AG09309 (cell line): ENCODE measurements around the gene ENPP1.

Source experiments
- DNase-seq: peaks from one replicate; pipeline ENCODE4 v3.0.0-alpha.2; 2010; ENCODE audit warnings: low read depth
- H3K4me3 ChIP-seq: 2 replicates; pipeline ENCODE4 v1.5.1; 2011; ENCODE audit warnings: mild to moderate bottlenecking, low read depth, low read length, moderate library complexity; ENCODE audit not compliant: control insufficient read depth
- CTCF ChIP-seq: IDR thresholded peaks from 2 replicates; pipeline ENCODE4 v1.5.1; 2011; ENCODE audit warnings: mild to moderate bottlenecking, low read depth, low read length, inconsistent platforms; ENCODE audit not compliant: insufficient read depth, control insufficient read depth; ENCODE audit errors: missing control alignments

ENPP1 gene

GRCh38 chr6:131821010-131821807 is 13.4 kb downstream of the ENPP1 start:
- DNase-seq: no peak
- no peak overlapping the region for H3K4me3 ChIP-seq
- no peak for TF ChIP-seq CTCF

- H3K4me3 ChIP-seq: no peak overlapping the region
- no peak for DNase-seq
- no peak for TF ChIP-seq CTCF
Measured at GRCh38 chr6:131822119-131822518, 14.3 kb downstream of the ENPP1 start.

- TF ChIP-seq CTCF: no peak
- DNase-seq: no peak
- no peak overlapping the region for H3K4me3 ChIP-seq
Measured at GRCh38 chr6:131823276-131823902, 15.6 kb downstream of the ENPP1 start.

GRCh38 chr6:131825946-131826345 is 18.1 kb downstream of the ENPP1 start:
- H3K4me3 ChIP-seq: no peak overlapping the region
- no peak for DNase-seq
- no peak for TF ChIP-seq CTCF

- TF ChIP-seq CTCF: no peak
- H3K4me3 ChIP-seq: no peak overlapping the region
- peak; percentile 42 for DNase-seq
Measured at GRCh38 chr6:131828080-131828479, 20.3 kb downstream of the ENPP1 start.

- no peak overlapping the region for H3K4me3 ChIP-seq
- no peak for TF ChIP-seq CTCF
- no peak for DNase-seq
Measured at GRCh38 chr6:131828951-131829350, 21.1 kb downstream of the ENPP1 start.

GRCh38 chr6:131831392-131831791 is 23.6 kb downstream of the ENPP1 start:
- peak; percentile 55 for DNase-seq

More at GRCh38 chr6:131831392-131831791, 23.6 kb downstream of the ENPP1 start:
- H3K4me3 ChIP-seq: no peak overlapping the region
- TF ChIP-seq CTCF: no peak
